Measurements from ENCODE around the gene REST.

REST gene

DNA sequence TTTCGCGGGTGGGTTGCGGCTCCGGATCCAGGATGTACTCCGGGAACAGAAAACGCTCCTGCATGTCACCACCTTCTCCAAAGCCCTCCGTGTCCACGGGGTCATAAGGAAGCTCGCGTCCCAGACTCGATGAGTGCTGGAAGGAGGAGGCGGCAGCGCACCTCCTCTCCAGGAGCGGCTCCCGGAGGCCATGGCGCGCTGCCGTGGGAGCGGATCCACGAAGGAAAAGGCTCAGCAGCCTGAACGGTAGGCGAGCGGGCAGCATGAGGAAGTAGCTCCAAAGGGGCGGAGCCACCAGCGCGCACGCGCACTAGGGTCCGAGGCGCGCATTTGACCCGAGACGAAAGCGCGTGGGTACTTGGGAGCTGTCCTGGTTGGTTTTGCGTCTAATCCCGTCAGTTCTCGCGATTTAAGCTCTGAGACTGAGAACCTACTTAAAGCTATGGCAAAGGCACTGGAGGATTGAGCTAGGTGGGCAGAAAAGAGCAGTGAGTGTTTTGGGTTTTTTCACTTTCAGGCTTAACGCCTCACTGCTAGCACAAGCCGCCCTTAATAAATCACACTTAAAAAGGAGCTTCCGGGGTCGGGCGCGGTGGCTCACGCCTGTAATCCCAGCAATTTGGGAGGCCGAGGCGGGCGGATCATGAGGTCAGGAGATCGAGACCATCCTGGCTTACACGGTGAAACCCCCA lies 69.8 kb downstream of the REST start, which contains the start of gene NOA1:
NOA1 (minus strand) TSS at position 286 of the 692 bp plus-strand sequence; CDS start at position 265, 21 bp downstream.
- peak; percentile 100 for DNase-seq

DNA sequence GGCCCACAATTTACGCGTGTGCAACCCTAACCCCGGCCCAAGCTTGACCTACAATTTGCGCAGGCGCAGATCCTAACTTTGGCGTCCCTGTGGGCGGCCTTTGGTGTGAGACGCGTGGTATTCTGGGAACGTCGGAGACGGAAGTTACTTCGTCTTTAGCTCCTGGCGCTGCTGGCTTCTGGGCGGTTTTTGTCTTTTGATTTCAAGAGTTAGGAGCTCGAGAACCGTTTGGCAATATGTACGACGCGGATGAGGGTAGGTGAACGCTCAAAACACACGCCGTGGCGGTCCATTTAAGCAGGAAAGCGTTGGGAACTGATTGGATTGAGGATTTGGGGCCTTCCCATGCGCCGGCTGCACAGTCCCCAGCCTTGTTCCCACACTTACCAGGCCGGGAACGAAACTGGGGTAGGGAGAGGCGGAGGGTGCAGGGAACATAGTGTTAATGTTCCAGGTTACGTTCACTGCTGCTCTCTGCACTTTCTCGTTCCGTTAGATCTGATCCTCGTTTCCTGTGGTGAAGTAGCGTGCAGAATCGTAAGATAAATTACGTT lies 71.1 kb downstream of the REST start, which contains the start of gene POLR2B:
POLR2B (plus strand) TSS at position 147 of the 554 bp plus-strand sequence; CDS start at position 237, 90 bp downstream.
- peak; percentile 100 for DNase-seq

DNA sequence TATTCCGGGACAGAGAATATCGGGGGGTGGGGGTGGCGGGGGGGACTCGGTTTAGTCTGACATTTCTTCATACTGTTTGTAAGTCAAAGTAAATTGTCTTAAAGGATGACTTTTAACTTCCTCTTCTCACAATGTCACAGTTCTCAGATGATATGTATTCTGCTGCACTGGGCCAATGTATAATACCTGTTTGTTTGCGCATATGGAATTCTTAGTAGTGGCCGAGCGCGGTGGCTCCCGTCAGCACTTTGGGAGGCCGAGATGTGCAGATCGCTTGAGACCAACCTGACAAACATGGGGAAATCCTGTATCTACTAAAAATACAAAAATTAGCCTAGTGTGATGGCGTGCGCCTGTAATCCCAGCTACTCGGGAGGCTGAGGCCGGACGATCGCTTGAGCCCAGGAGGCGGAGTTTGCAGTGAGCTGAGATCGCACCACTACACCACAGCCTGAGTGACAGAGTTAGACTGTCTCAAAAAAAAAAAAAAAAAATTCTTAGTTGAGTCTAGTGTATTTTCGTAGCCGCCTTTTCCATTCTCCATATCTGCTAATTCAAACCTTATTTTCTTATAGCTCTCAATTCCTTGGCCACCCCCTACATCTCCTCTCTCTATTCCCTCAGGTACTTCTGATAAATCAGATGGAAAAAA lies 71.8 kb downstream of the REST start:
- peak; percentile 59 to 74 for DNase-seq

- no peak for DNase-seq
Measured at GRCh38 chr4:56981795-56982201, 74.1 kb downstream of the REST start.

- DNase-seq, result no peak
Measured at GRCh38 chr4:56986192-56986591, 78.5 kb downstream of the REST start.

- no peak for DNase-seq
Measured at GRCh38 chr4:56986952-56987351, 79.3 kb downstream of the REST start.

DNA sequence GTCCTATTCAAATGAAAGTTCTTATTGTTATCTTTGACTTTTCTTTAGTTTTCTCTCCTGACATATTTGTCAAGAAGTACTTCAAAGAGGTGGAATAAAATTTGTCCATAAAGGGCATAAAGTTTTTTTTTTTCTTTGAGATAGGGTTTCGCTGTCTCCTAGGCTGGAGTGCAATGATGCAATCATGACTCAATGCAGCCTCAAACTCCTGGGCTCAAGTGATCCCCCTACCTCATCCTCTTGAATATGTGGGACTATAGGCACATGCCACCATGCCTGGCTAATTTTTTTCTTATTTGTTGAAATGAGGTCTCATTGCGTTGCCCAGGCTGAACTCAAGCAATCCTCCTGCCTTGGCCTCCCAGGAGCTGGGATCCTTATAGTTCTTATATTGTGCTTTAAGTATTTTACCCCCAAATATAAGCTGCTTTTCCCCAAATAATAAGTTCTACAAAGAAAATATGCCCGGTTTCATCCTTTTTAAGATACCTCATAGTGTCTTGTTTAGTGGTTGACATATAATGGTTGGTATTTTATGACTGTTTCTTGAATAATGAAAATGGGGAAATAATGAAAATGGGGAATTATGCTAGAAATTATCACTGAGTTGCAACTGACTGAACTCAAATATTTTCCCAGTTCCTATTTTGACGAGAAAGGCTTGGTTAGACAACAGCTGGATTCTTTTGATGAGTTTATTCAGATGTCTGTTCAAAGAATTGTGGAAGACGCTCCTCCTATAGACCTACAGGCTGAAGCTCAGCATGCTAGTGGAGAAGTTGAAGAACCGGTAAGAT lies 82.6 kb downstream of the REST start:
- DNase-seq, result no peak

DNA sequence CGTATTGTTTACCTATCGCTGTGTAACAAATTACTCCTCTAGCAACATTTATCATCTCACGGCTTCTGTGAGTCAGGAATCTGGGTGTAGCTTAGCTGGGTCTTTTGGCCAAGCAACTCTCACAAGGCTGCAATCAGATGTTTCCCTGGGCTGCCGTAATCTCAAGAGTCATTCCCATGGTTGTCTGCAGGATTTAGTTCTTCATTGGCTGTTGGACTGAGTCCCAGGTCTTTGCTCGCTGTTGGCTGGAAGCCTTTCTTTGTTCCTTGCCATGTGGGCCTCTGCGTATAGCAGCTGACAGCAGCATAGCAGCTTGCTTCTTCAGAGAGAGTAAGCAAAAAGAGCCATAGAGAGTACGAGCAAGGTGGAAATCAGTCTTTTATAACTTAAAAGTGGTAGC lies 87.8 kb downstream of the REST start:
- no peak for DNase-seq

DNA sequence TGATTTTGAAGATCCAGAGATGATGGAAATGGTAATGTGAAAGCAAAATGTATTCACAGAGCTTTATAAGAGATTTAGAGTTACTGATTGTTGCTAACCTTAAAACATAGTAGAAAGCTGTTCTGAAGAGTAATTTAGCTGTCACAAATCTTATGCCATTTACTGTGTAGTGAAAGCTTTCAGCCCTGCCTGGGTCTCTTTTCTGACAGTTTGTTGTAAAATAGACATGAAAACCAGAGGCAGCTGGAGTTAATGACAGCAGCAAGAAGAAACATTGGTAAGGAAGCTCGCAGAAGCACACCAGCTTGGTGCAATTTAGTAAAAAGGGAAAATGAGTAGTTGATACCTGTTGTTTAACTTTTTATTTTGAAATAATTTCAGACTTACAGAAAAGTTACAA lies 92.1 kb downstream of the REST start:
- no peak for DNase-seq

DNA sequence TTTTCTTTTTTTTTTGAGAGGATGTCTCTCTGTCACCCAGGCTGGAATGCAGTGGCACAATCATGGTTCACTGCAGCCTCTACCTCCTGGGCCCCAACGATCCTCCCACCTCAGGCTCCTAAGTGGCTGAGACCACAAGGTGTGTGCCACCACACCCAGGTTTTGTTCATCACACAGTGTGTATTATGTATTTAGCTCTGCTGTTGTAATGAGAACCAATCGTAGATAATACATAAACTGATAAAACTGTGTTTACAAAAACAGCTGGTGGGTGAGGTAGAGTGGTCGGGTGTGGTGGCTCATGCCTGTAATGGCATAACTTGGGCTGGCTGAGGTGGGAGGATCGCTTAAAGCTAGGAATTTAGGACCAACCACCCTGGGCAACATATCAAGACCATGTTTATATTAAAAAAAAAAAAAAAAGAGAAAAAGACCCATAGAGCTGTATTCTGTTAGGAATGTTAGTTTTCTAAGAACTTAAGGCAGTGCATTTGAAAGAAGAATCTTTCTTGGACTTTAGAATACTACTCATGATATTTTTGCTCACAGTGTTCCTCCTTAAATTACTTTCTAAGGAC lies 105.9 kb downstream of the REST start:
- DNase-seq, result no peak

Data from Kasumi-1 (cell line).